HFF-Myc (cell line): ENCODE data around the gene SSU72.
A peak's percentile ranks its signal among the peaks of the same experiment; 100 is the strongest.
"Not testable (repeated sequence)": the region's sequence is repeated elsewhere in the genome, so short reads cannot be mapped to it uniquely, and the experiment has no call there.

ENCODE experiments used
- DNase-seq: peaks from one replicate; pipeline ENCODE4 v3.0.0-alpha.2; 2011; ENCODE audit warnings: low read depth; ENCODE audit errors: extremely low read depth
- H3K4me3 ChIP-seq: replicated peaks from 2 replicates; pipeline ENCODE4 v1.5.1; 2011; ENCODE audit warnings: low read depth, mild to moderate bottlenecking, control low read depth, low read length
- TF ChIP-seq, protein P1 (sequence below): IDR thresholded peaks from 2 replicates; pipeline ENCODE4 v1.5.1; 2012; ENCODE audit warnings: mild to moderate bottlenecking, low read depth, low read length, control low read depth; ENCODE audit errors: missing control alignments

Gene SSU72

DNA sequence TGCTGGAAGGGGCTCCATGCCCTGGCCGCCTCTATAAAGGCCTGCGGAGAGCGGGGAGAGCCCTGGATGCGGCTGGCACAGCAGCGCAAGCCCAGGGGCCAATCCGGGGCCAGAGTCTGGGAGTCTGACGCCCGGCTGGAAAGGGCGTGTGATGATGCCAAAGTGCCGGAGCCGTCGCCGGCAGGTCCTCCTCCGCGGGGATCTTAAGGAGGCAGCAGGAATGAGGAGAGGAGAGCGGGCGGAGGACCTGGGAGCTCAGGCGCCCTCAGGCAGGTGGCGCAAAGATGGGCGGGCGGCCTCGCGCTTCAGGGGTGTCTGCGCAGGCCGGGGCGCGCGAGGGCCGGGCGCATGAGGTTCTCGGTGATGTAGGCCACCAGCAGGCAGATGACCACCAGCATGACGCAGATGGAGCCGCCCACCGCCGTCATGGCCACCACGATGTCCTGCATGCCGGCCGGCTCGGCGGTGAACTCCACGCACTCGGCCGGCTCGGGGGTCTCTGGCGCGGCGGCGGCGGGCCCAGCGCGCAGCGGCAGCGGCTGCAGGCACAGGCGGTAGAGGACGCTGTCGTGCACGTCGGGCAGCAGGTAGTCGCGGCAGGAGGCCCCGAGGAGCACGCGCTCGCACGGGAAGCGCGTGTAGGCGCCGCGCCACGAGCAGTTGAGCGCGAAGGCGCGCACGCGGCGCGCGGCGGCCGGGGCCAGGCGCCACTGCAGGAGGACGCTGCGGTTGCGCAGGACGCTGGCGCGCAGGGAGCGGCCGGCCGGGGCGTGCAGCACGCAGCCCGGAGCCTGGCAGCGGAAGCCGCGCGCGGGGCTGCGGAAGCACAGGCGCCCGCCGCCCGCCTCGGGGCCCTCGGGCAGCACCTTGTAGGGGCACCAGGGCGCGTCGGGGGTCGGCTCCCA, 24.6 kb upstream of the SSU72 start:
- DNase-seq: no peak
- TF ChIP-seq, protein P1, sequence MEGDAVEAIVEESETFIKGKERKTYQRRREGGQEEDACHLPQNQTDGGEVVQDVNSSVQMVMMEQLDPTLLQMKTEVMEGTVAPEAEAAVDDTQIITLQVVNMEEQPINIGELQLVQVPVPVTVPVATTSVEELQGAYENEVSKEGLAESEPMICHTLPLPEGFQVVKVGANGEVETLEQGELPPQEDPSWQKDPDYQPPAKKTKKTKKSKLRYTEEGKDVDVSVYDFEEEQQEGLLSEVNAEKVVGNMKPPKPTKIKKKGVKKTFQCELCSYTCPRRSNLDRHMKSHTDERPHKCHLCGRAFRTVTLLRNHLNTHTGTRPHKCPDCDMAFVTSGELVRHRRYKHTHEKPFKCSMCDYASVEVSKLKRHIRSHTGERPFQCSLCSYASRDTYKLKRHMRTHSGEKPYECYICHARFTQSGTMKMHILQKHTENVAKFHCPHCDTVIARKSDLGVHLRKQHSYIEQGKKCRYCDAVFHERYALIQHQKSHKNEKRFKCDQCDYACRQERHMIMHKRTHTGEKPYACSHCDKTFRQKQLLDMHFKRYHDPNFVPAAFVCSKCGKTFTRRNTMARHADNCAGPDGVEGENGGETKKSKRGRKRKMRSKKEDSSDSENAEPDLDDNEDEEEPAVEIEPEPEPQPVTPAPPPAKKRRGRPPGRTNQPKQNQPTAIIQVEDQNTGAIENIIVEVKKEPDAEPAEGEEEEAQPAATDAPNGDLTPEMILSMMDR: no peak
- 0 out of 2 replicates have a peak overlapping the region, but pooled peaks have one; percentile 11 for H3K4me3 ChIP-seq

DNA sequence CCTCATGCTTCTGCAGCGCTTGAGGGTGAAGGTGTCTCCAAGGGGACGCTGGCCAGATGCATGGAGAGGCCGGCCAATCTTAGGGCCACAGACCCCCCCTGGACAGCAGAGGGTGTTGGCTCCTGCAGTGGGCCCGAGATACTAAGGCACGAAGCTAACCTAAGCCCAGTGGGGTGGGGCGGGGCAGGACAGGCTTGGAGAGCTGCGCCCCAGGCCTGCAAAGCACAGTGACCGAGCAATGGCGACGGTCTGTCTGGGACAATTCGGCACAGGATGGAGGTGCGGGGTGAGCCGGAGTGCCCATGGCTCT, 24.0 kb upstream of the SSU72 start:
- no peak overlapping the region for H3K4me3 ChIP-seq
- TF ChIP-seq, protein P1: no peak
- DNase-seq: no peak

DNA sequence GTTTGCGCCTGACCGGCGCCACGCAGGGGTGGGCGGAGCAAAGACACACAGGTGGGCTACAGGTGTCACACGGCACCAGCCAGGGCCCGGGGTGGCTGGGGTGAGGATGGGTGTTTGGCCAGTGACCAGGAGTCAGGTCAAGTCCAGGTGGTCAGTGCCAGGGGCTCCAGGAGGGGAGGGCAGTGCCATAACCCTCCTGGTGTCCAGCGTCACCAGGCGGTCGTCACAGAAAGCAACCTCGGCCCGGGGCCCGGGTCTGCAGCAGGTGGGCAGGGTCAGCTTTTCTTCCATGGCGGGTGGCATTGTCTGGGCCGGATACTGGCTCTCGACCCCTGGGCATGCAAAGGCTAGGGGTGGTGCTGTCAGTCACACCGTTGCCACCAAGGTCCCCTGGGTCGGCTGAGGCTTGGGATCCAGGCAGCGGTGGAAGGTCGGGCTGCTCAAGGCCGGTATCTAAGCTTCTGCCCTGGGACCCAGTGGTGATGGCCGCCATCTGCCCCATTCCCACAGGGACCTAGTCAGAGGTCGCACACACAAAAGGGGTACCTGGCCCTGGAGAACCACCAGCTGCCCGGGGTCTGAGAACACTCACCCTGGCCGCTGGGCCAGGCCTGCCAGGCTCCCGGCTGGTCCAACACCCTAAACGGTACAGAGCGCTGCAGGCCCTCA, 23.5 kb upstream of the SSU72 start:
- no peak for DNase-seq
- TF ChIP-seq, protein P1: no peak
- H3K4me3 ChIP-seq: no peak overlapping the region

DNA sequence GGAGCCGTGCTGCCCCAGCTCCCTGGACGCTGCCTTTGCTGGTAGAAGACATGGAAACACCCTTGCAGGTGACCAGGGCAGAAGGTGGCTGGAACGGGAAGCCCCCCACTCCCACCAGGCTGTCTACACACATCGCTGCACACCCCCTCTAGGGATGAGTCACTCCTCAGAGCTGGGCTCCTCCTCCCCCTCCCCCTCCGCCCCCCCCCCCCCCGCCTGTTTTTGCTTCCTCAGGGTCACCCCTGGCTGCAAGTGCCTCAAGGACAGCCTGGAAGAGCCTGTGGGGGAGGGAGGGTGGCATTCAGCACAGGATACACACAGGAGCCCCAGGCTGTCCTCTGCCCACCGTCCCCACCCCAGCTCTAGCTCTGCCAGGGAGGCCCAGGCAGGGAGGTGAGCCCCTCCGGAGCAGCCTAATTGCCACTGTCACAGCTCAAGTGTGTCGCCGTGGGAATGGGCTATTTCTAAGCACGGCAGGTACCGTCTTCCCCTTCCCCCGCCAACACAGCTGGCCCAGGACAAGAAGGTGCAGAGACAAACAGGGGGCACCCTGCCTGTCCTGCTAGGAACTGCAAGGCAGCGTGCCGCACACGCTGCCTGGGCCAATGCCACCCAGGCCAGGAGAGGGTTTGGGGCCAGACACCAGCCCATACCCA, 22.7 kb upstream of the SSU72 start:
- no peak overlapping the region for H3K4me3 ChIP-seq
- no peak for DNase-seq
- TF ChIP-seq, protein P1: peak; percentile 31

DNA sequence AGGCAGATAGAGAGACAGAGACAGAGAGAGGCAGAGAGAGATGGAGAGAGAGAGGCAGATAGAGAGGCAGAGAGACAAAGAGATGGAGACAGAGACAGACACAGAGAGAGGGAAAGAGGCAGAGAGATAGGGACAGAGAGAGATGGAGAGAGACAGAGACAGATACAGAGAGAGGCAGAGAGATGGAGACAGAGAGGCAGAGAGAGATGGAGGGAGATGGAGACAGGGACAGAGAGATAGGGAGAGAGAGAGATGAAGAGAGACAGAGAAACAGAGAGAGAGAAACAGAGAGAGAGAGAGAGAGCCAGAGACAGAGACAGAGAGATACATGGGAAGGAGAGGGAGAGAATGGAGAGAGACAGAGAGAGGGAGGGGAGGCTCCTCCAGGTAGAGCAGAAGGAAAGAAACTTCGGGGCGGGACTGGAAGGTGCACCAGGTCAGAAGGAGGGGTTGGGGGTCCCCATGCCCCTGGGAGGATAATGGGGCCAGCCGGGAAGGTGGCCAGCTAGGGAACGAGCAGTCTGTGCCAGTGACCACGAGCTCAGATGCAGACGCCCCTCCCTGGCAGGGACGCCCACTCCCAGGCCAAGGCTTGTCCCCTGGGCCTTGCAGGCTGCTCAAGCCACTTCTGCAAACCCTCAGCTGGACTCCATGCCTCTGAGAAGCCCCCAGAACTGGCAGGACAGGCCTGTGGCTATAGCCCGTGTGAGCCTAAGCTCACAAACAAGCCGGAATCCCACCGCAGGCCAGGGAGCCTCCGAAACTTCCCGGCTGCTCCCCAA, 22.0 kb upstream of the SSU72 start:
- TF ChIP-seq, protein P1: no peak
- DNase-seq: no peak
- no peak overlapping the region for H3K4me3 ChIP-seq

DNA sequence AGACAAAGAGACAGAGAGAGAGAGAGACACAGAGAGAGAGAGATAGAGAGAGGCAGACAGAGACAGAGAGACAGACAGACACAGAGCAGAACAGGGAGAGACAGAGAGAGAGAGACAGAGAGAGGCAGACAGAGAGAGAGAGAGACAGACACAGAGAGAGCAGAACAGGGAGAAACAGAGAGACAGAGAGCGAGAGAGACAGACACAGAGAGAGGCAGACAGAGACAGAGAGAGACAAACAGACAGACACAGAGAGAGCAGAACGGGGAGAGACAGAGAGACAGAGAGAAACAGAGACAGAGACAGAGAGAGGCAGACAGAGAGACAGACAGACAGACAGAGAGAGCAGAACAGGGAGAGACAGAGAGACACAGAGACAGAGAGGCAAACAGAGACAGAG, 20.7 kb upstream of the SSU72 start:
- H3K4me3 ChIP-seq, DNase-seq: not testable (repeated sequence)
